Neural cell (in vitro differentiated cells): ENCODE data around the gene IQCM. TPM values are rescaled to one million over a fixed set of nuclear protein-coding genes. Genes with fewer than 3 reads are reported as not detected.

Experiments used
- H2AFZ ChIP-seq: fragments of 200-600, 300-800 bp; sonication (generic), shearing (Covaris generic); 2 replicates; pipeline ENCODE4 v1.6.0; 2014; ENCODE audit warnings: low read depth, mild to moderate bottlenecking, antibody characterized with exemption, low read length, moderate library complexity
- H3F3A ChIP-seq: fragments of 200-600 bp; shearing (Covaris generic); 2 replicates; pipeline ENCODE4 v1.6.1; 2016; ENCODE audit warnings: mild to moderate bottlenecking, moderate library complexity, mixed read lengths, antibody characterized with exemption, low read length; ENCODE audit not compliant: insufficient read depth, poor library complexity, severe bottlenecking
- H3K27ac ChIP-seq: fragments of 200-600, 300-800 bp; sonication (generic), shearing (Covaris generic); 2 replicates; pipeline ENCODE4 v1.5.1; 2014; ENCODE audit warnings: mild to moderate bottlenecking, low read length, moderate library complexity
- H3K27me3 ChIP-seq: fragments of 300-800, 200-600 bp; sonication (generic), shearing (Covaris generic); 2 replicates; pipeline ENCODE4 v1.6.0; 2014; ENCODE audit warnings: mild to moderate bottlenecking, low read depth, low read length, moderate library complexity; ENCODE audit not compliant: insufficient read depth
- H3K36me3 ChIP-seq: fragments of 300-800, 200-600 bp; sonication (generic), shearing (Covaris generic); 2 replicates; pipeline ENCODE4 v1.5.1; 2014; ENCODE audit warnings: mild to moderate bottlenecking, antibody characterized with exemption, low read length, moderate library complexity; ENCODE audit not compliant: insufficient read depth
- H3K4me2 ChIP-seq: fragments of 300-800, 200-600 bp; sonication (generic), shearing (Covaris generic); 2 replicates; pipeline ENCODE4 v1.6.0; 2014; ENCODE audit warnings: mild to moderate bottlenecking, low read length
- H3K4me3 ChIP-seq: fragments of 300-800, 200-600 bp; sonication (generic), shearing (Covaris generic); 2 replicates; pipeline ENCODE4 v1.5.1; 2014; ENCODE audit warnings: mild to moderate bottlenecking, low read length, moderate library complexity
- H3K79me2 ChIP-seq: fragments of 200-600 bp; shearing (Covaris generic); replicated peaks from 2 replicates; pipeline ENCODE4 v1.6.0; 2014; ENCODE audit warnings: mild to moderate bottlenecking, low read length, moderate library complexity; ENCODE audit not compliant: insufficient read depth
- H3K9ac ChIP-seq: fragments of 300-800, 200-600 bp; sonication (generic), shearing (Covaris generic); 2 replicates; pipeline ENCODE4 v1.6.1; 2016; ENCODE audit warnings: mild to moderate bottlenecking, low read length, mixed read lengths
- H3K9me2 ChIP-seq: fragments of 200-600 bp; shearing (Covaris generic); 2 replicates; pipeline ENCODE4 v1.6.1; 2016; ENCODE audit warnings: mild to moderate bottlenecking, low read length, mixed read lengths; ENCODE audit not compliant: insufficient read depth
- H3K9me3 ChIP-seq: fragments of 200-600, 300-800 bp; sonication (generic), shearing (Covaris generic); 2 replicates; pipeline ENCODE4 v1.6.1; 2016; ENCODE audit warnings: mild to moderate bottlenecking, mixed run types, low read length, moderate library complexity, mixed read lengths
- H4K20me1 ChIP-seq: fragments of 200-600 bp; shearing (Covaris generic); 2 replicates; pipeline ENCODE4 v1.6.1; 2016; ENCODE audit warnings: mild to moderate bottlenecking, mixed run types; ENCODE audit not compliant: insufficient read depth
- EP300 ChIP-seq: fragments of 450-650 bp; conservative IDR thresholded peaks from 2 replicates; pipeline ENCODE4 v1.6.1; 2014; ENCODE audit warnings: antibody characterized with exemption, mild to moderate bottlenecking, moderate library complexity; ENCODE audit not compliant: poor library complexity, severe bottlenecking
- EZH2 ChIP-seq: fragments of 200-600, 300-800 bp; shearing (Covaris generic), sonication (generic); IDR thresholded peaks from 2 replicates; pipeline ENCODE4 v1.6.1; 2014; ENCODE audit warnings: antibody characterized with exemption, low read length, borderline replicate concordance, mild to moderate bottlenecking; ENCODE audit not compliant: insufficient read depth, poor library complexity, severe bottlenecking
- MXI1 ChIP-seq: fragments of 450-650 bp; conservative IDR thresholded peaks from 2 replicates; pipeline ENCODE4 v1.6.1; 2014; ENCODE audit warnings: antibody characterized with exemption, mild to moderate bottlenecking; ENCODE audit not compliant: poor library complexity, severe bottlenecking
- POLR2AphosphoS5 ChIP-seq: IDR thresholded peaks from 2 replicates; pipeline ENCODE4 v1.6.1; 2012
- RAD21 ChIP-seq: fragments of 450-650 bp; conservative IDR thresholded peaks from 2 replicates; pipeline ENCODE4 v1.6.1; 2014; ENCODE audit warnings: antibody characterized with exemption, mild to moderate bottlenecking, moderate library complexity
- REST ChIP-seq: IDR thresholded peaks from 2 replicates; pipeline ENCODE4 v1.6.1; 2012; ENCODE audit warnings: borderline replicate concordance
- SMC3 ChIP-seq: fragments of 450-650 bp; conservative IDR thresholded peaks from 2 replicates; pipeline ENCODE4 v1.6.1; 2014; ENCODE audit warnings: antibody characterized with exemption, mild to moderate bottlenecking, moderate library complexity; ENCODE audit not compliant: poor library complexity
- TAF1 ChIP-seq: IDR thresholded peaks from 2 replicates; pipeline ENCODE4 v1.6.1; 2012; ENCODE audit warnings: low read depth
- polyA plus RNA-seq: library from polyadenylated mRNA; depleted of rRNA; stranded (reverse); fragments of >200 nt; gene quantifications from 2 replicates; pipeline ENCODE4 v1.2.3, GENCODE V29; 2014
- TF ChIP-seq, protein P1 (sequence below): fragments of 450-650 bp; IDR thresholded peaks from 2 replicates; pipeline ENCODE4 v1.5.1; 2014; ENCODE audit warnings: antibody characterized with exemption, mild to moderate bottlenecking, moderate library complexity; ENCODE audit not compliant: poor library complexity, severe bottlenecking

The IQCM gene
- polyA plus RNA-seq, 1 donor from 2014 or later, result not detected

- no peaks in the 10 kb centered on the region for H3K27me3 ChIP-seq
- H3K9me3 ChIP-seq, result no peaks in the 10 kb centered on the region
- no peaks in the 10 kb centered on the region for H3K79me2 ChIP-seq
- H4K20me1 ChIP-seq, result no peaks in the 10 kb centered on the region
- no peaks in the 10 kb centered on the region for H3K36me3 ChIP-seq
- H3K4me3 ChIP-seq, result no peak overlapping the region
- H3K9ac ChIP-seq, result no peak overlapping the region
- H3K9me2 ChIP-seq, result no peaks in the 10 kb centered on the region
- H2AFZ ChIP-seq, result no peak overlapping the region
- H3K4me2 ChIP-seq, result no peak overlapping the region
- no peaks in the 10 kb centered on the region for H3F3A ChIP-seq
- TF ChIP-seq POLR2AphosphoS5 (no peak), SMC3 (no peak), RAD21 (no peak), TAF1 (no peak), MXI1 (no peak), REST (no peak), EZH2 (no peak), EP300 (no peak)
- TF ChIP-seq, protein P1, sequence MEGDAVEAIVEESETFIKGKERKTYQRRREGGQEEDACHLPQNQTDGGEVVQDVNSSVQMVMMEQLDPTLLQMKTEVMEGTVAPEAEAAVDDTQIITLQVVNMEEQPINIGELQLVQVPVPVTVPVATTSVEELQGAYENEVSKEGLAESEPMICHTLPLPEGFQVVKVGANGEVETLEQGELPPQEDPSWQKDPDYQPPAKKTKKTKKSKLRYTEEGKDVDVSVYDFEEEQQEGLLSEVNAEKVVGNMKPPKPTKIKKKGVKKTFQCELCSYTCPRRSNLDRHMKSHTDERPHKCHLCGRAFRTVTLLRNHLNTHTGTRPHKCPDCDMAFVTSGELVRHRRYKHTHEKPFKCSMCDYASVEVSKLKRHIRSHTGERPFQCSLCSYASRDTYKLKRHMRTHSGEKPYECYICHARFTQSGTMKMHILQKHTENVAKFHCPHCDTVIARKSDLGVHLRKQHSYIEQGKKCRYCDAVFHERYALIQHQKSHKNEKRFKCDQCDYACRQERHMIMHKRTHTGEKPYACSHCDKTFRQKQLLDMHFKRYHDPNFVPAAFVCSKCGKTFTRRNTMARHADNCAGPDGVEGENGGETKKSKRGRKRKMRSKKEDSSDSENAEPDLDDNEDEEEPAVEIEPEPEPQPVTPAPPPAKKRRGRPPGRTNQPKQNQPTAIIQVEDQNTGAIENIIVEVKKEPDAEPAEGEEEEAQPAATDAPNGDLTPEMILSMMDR, result no peak
- H3K27ac ChIP-seq, result no peak overlapping the region
These were observed 185.6 kb downstream of the IQCM start for GRCh38 chr4:149630064-149630463.

DNA sequence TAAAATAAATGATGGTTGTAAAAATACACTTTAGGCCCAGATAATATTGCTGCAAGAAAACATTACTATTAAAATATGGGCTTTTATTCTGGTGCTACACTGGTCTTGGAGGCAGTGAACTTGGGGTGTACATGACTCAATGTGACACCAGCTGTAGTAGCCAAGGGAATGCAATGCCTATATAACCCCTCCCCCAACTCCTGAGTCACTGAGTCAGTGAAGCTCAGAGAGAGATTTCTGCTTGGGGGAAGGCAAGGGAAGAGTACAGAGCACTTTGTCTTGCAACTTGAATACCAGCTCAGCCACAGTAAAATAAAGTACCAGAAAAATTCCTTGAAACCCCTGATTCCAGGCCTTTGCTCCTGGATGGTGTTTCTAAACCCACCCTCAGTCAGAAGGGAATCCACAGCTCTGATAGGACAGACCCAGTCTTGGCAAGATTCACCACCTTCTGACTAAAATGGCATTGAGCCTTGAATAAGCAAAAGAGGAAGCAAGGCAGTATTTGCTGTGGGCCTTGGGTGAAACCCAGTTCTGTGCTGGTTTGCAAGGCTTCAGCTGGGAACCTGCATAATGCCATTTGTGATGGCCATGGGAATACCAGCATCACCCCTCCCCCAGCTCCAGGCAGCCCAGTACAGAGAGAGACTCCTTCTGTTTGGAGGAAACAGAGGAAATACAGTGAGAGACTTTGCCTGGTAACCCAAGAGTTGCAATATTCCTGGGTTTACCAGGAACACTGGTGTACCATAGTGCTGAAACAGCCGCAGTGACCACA, 209.9 kb downstream of the IQCM start:
- Histone ChIP-seq H3K9me3 (peaks cover 3% of the 10 kb centered on the region), H3K4me3 (no peak overlapping the region), H3K4me2 (no peak overlapping the region), H3K27ac (no peak overlapping the region), H3F3A (no peaks in the 10 kb centered on the region), H3K79me2 (no peaks in the 10 kb centered on the region), H2AFZ (no peak overlapping the region), H4K20me1 (no peaks in the 10 kb centered on the region), H3K9ac (no peak overlapping the region), H3K36me3 (no peaks in the 10 kb centered on the region), H3K27me3 (no peaks in the 10 kb centered on the region), H3K9me2 (no peaks in the 10 kb centered on the region)
- no peak for TF ChIP-seq SMC3
- no peak for TF ChIP-seq EP300
- TF ChIP-seq MXI1, result no peak
- TF ChIP-seq EZH2, result no peak
- TF ChIP-seq TAF1, result no peak
- TF ChIP-seq RAD21, result no peak
- TF ChIP-seq REST, result no peak
- no peak for TF ChIP-seq POLR2AphosphoS5
- TF ChIP-seq, protein P1, result no peak
